ENCODE results near the gene POLG2. TPM values are rescaled to one million over a fixed set of nuclear protein-coding genes. Genes with fewer than 3 reads are reported as not detected.

The POLG2 gene
- total and polyA plus RNA-seq, 10 of the 15 experiments (the other 5 are each of a cell fraction or from before 2014, with no cell fraction given) = 10.2 to 27.7 (median 22.2) TPM

DNA sequence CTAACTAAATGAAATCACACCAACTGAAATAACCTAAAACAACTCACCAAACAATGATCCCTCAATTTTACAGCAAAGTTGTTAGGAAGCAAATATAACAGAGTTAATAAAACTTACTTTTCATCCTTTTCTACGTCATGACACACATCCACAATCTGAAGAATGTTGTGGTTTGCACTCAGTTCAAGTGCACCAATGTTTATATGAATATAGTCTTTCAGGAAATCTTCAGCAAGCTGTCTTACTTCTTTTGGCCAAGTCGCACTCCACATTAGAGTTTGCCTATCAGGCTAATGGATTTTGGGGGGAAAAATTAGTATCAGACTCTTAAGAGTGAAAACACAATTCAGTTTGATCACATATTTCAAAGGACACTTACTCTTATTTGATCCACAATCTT, 6.0 kb upstream of the POLG2 start (continued):
- TF ChIP-seq BHLHE40 (IDR thresholded peaks at IDR 0.05; ENCODE audit: borderline replicate concordance in 1 of 2, low read depth in 2 of 2, low read length in 1 of 2) (no peak), POLR2AphosphoS5 (IDR thresholded peaks at IDR 0.05; ENCODE audit: low read length) (peak; percentile 16; the same call in 1 of the 2 replicates), CBFB (IDR thresholded peaks at IDR 0.05; ENCODE audit: low read depth) (no peak), ZNF274 (IDR thresholded peaks at IDR 0.05; ENCODE audit: insufficient read depth, insufficient read length) (no peak), POU2F2 (IDR thresholded peaks at IDR 0.05; ENCODE audit: borderline replicate concordance, low read depth, low read length) (no peak)

DNA sequence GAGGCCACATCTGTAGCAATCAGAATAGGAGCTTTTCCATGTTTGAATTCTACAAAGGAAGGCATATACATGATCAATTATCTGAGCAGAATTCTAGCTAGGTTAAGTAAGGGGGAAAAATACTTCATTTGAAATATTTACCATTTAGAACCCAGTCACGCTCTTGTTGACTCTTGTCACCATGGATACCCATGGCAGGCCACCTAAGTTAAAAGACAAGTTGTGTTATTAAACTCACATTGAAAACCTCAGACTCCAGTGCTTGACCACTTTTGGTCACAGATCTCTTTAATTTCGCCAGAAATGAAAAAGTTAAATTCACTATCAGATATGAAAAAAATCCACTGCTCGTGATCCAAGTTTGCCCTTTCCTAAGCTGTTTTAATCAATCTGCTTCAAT, 5.2 kb upstream of the POLG2 start:
- ChIA-PET POLR2A (interaction anchor here (0.6 kb wide), 1 partner anchor 10 kb away, joined by 3 read pairs; no protein-coding TSS in a partner anchor), CTCF (interaction anchor here (1.8 to 17.7 kb wide), 3 partner anchors 8 to 147 kb away, joined by 8 to 350 read pairs (median 89); partner anchors contain the start of gene POLG2), SMC1A (ENCODE audit: uncharacterized antibody, unreplicated experiment) (interaction anchor here (0.9 to 1.2 kb wide), 3 partner anchors 13 to 147 kb away, joined by 3 to 5 read pairs (median 5); no protein-coding TSS in a partner anchor), RAD21 (ENCODE audit: unreplicated experiment) (interaction anchor here (1.1 kb wide), 1 partner anchor 82 kb away, joined by 3 read pairs; no protein-coding TSS in a partner anchor)
- no peak for DNase-seq (ENCODE audit: low read depth, low spot score)
- in situ Hi-C loops (cut with MboI) = loop anchor here (10.0 kb wide), 2 partner anchors 143 to 657 kb away; partner anchors contain the start of gene SMARCD2
- H2AFZ ChIP-seq (ENCODE audit: control insufficient read depth, low read depth, low read length) = no peak overlapping the region
- no peak for FAIRE-seq
- no peak for ATAC-seq
- no peak overlapping the region for H3K27ac ChIP-seq (ENCODE audit: control insufficient read depth, insufficient read depth)
- no peak overlapping the region for H3K4me3 ChIP-seq
- no peak overlapping the region for H3K9ac ChIP-seq (ENCODE audit: control insufficient read depth, insufficient read depth, low read length)
- no TSS peak for BruUV-seq (replicated peaks)
- peaks cover 10% of the 10 kb centered on the region for H4K20me1 ChIP-seq (ENCODE audit: control insufficient read depth, insufficient read depth)
- intact Hi-C loops (cut with micrococcal nuclease; ENCODE audit: unreplicated experiment) = no loop called here
- H3K27me3 ChIP-seq (replicated peaks in 1 of 2; ENCODE audit: control insufficient read depth in 2 of 2, insufficient read depth in 2 of 2, low read length in 1 of 2) = no peaks in the 10 kb centered on the region
- 100% methylated on average over 3 of the region's 3 CpGs for WGBS (ENCODE audit: insufficient coverage, insufficient replicate concordance, low lambda C conversion rate, missing lambda C conversion rate)
- H3K4me1 ChIP-seq (ENCODE audit: control insufficient read depth, insufficient read depth, low read length) = peaks cover 15% of the 10 kb centered on the region; the same call in 1 of the 2 replicates
- peaks cover 64% of the 10 kb centered on the region for H3K79me2 ChIP-seq (ENCODE audit: control insufficient read depth, insufficient read depth, low read length)
- H3K36me3 ChIP-seq (ENCODE audit: control insufficient read depth in 2 of 2, insufficient read depth in 2 of 2, low read length in 1 of 2) = peaks cover 14 to 45% of the 10 kb centered on the region in 2 experiments
- no peaks in the 10 kb centered on the region for H3K9me3 ChIP-seq (replicated peaks; ENCODE audit: control insufficient read depth, insufficient read depth, low read length)
- H3K4me2 ChIP-seq (ENCODE audit: control insufficient read depth, insufficient read depth) = peak overlapping the region; percentile 74; the same call in 1 of the 2 replicates
- TF ChIP-seq, protein P1, sequence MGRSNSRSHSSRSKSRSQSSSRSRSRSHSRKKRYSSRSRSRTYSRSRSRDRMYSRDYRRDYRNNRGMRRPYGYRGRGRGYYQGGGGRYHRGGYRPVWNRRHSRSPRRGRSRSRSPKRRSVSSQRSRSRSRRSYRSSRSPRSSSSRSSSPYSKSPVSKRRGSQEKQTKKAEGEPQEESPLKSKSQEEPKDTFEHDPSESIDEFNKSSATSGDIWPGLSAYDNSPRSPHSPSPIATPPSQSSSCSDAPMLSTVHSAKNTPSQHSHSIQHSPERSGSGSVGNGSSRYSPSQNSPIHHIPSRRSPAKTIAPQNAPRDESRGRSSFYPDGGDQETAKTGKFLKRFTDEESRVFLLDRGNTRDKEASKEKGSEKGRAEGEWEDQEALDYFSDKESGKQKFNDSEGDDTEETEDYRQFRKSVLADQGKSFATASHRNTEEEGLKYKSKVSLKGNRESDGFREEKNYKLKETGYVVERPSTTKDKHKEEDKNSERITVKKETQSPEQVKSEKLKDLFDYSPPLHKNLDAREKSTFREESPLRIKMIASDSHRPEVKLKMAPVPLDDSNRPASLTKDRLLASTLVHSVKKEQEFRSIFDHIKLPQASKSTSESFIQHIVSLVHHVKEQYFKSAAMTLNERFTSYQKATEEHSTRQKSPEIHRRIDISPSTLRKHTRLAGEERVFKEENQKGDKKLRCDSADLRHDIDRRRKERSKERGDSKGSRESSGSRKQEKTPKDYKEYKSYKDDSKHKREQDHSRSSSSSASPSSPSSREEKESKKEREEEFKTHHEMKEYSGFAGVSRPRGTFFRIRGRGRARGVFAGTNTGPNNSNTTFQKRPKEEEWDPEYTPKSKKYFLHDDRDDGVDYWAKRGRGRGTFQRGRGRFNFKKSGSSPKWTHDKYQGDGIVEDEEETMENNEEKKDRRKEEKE (IDR thresholded peaks at IDR 0.05) = 0 out of 2 replicates have a peak, but pooled peaks have one; percentile 13
- TF ChIP-seq MYB (IDR thresholded peaks at IDR 0.05; ENCODE audit: borderline replicate concordance, low read depth, low read length) (no peak), FOS (IDR thresholded peaks at IDR 0.05; ENCODE audit: borderline replicate concordance, extremely low read depth, insufficient read length) (no peak), BRCA1 (IDR thresholded peaks at IDR 0.05; ENCODE audit: low read depth, low read length) (no peak), TAF1 (IDR thresholded peaks at IDR 0.05; ENCODE audit: borderline replicate concordance, low read depth, low read length) (no peak), POLR2AphosphoS5 (IDR thresholded peaks at IDR 0.05; ENCODE audit: low read length) (peak; percentile 18; the same call in 1 of the 2 replicates), CREM (IDR thresholded peaks at IDR 0.05; ENCODE audit: low read depth) (no peak), MEF2A (IDR thresholded peaks at IDR 0.05; ENCODE audit: insufficient read depth, low read depth, low read length) (no peak), FOXM1 (IDR thresholded peaks at IDR 0.05; ENCODE audit: low read depth, low read length) (no peak), PML (IDR thresholded peaks at IDR 0.05; ENCODE audit: low read length) (no peak), CHD4 (IDR thresholded peaks at IDR 0.05) (no peak), BCL11A (IDR thresholded peaks at IDR 0.05; ENCODE audit: low read depth, low read length) (no peak)
- TF ChIP-seq, protein P2, sequence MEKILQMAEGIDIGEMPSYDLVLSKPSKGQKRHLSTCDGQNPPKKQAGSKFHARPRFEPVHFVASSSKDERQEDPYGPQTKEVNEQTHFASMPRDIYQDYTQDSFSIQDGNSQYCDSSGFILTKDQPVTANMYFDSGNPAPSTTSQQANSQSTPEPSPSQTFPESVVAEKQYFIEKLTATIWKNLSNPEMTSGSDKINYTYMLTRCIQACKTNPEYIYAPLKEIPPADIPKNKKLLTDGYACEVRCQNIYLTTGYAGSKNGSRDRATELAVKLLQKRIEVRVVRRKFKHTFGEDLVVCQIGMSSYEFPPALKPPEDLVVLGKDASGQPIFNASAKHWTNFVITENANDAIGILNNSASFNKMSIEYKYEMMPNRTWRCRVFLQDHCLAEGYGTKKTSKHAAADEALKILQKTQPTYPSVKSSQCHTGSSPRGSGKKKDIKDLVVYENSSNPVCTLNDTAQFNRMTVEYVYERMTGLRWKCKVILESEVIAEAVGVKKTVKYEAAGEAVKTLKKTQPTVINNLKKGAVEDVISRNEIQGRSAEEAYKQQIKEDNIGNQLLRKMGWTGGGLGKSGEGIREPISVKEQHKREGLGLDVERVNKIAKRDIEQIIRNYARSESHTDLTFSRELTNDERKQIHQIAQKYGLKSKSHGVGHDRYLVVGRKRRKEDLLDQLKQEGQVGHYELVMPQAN (conservative IDR thresholded peaks at IDR 0.05) = no peak
- TF ChIP-seq, protein P3, sequence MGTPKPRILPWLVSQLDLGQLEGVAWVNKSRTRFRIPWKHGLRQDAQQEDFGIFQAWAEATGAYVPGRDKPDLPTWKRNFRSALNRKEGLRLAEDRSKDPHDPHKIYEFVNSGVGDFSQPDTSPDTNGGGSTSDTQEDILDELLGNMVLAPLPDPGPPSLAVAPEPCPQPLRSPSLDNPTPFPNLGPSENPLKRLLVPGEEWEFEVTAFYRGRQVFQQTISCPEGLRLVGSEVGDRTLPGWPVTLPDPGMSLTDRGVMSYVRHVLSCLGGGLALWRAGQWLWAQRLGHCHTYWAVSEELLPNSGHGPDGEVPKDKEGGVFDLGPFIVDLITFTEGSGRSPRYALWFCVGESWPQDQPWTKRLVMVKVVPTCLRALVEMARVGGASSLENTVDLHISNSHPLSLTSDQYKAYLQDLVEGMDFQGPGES (IDR thresholded peaks at IDR 0.05) = no peak

Data from GM12878 (cell line).